ENCODE data around the gene TRPC6. TPM values are rescaled to one million over a fixed set of nuclear protein-coding genes. Genes with fewer than 3 reads are reported as not detected.

TRPC6 gene
- total and polyA plus RNA-seq, 2 of the 8 experiments (the other 6 are each of a cell fraction or from before 2014, with no cell fraction given), result 0.26 to 0.39 TPM

DNA sequence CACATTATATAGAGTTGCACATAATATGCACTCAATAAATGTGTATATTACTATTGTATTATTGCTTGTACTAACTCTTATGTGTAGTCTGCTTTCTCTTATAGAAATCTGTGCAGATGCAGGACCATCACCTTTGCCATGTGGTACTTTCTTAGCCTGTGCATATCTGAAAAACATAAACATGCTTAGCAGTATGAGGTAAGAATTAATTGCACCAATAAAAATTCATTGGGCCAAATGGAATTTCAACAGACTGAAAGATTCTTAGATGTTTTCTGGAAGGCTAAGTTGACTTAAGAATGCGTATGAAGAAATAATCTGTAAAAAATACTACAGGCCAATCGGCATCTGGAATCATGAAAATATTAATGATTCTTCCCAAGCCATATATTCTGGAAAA lies 55.3 kb downstream of the TRPC6 start:
- Histone ChIP-seq H3K9ac (replicated peaks in 1 of 4; ENCODE audit: extremely low read depth in 1 of 4, low read depth in 3 of 4, low read length in 3 of 4) (no peak overlapping the region), H3K4me3 (ENCODE audit: extremely low read depth in 1 of 4, insufficient read depth in 2 of 4, low read depth in 3 of 4, low read length in 4 of 4) (no peak overlapping the region), H3K14ac (ENCODE audit: insufficient read length) (no peak overlapping the region), H2AFZ (ENCODE audit: low read length) (no peak overlapping the region), H3K36me3 (ENCODE audit: control insufficient read depth in 2 of 4, insufficient read depth in 4 of 4, low read length in 3 of 4) (no peaks in the 10 kb centered on the region; a peak in 2 of 8 replicates), H3K56ac (replicated peaks; ENCODE audit: insufficient read length, low read depth, low read length) (no peak overlapping the region), H3K27me3 (replicated peaks in 1 of 4; ENCODE audit: control insufficient read depth in 3 of 4, extremely low read depth in 1 of 4, insufficient read depth in 3 of 4, low read length in 3 of 4) (no peaks in the 10 kb centered on the region), H3K4me2 (ENCODE audit: insufficient read depth in 1 of 2, low read depth in 2 of 2, low read length in 2 of 2) (no peak overlapping the region), H3K4me1 (replicated peaks in 1 of 4; ENCODE audit: control insufficient read depth in 3 of 4, insufficient read depth in 4 of 4, low read length in 3 of 4) (no peaks in the 10 kb centered on the region; a peak in 2 of 7 replicates), H2AK5ac (ENCODE audit: low read depth, low read length) (no peak overlapping the region), H3K79me1 (ENCODE audit: low read depth, low read length) (no peaks in the 10 kb centered on the region), H2BK15ac (ENCODE audit: low read length) (no peak overlapping the region), H3K27ac (ENCODE audit: low read depth, low read length) (no peak overlapping the region), H3K23ac (ENCODE audit: insufficient read length) (no peak overlapping the region), H3K9me3 (ENCODE audit: insufficient read depth in 2 of 2, low read depth in 1 of 2, low read length in 1 of 2) (no peaks in the 10 kb centered on the region; a peak in 1 of 4 replicates), H3K79me2 (ENCODE audit: control insufficient read depth in 1 of 2, insufficient read depth in 2 of 2, low read length in 2 of 2) (no peaks in the 10 kb centered on the region), H2BK120ac (replicated peaks; ENCODE audit: low read depth, low read length) (no peak overlapping the region), H3K18ac (ENCODE audit: extremely low read depth, low read length) (no peak overlapping the region), H4K20me1 (replicated peaks in 1 of 2; ENCODE audit: control insufficient read depth in 1 of 2, insufficient read depth in 2 of 2, low read length in 2 of 2) (no peaks in the 10 kb centered on the region), H2BK5ac (ENCODE audit: low read depth, low read length) (no peak overlapping the region), H4K91ac (replicated peaks; ENCODE audit: insufficient read length, low read length) (no peak overlapping the region), H2BK12ac (ENCODE audit: low read depth, low read length) (no peak overlapping the region), H3K23me2 (ENCODE audit: low read depth, low read length) (no peaks in the 10 kb centered on the region), H2BK20ac (ENCODE audit: low read length) (no peak overlapping the region), H4K5ac (ENCODE audit: insufficient read length, low read depth, low read length) (no peak overlapping the region), H3K4ac (replicated peaks; ENCODE audit: insufficient read length, low read depth, low read length) (no peak overlapping the region), H4K8ac (ENCODE audit: extremely low read depth, insufficient read depth, low read length) (no peak overlapping the region)
- POLR2A ChIA-PET (ENCODE audit: partially characterized antibody), result no interaction called here
- WGBS, 2 experiments (ENCODE audit: extremely low coverage in 1 of 2, insufficient coverage in 1 of 2, insufficient read length in 1 of 2, insufficient replicate concordance in 2 of 2, low coverage in 1 of 2, low lambda C conversion rate in 2 of 2, missing lambda C conversion rate in 1 of 2), result 93% methylated on average over 2 of the region's 2 CpGs; no CpG with 5 or more reads in 1 of the 2 experiments
- no peak for FAIRE-seq
- CTCF ChIA-PET (ENCODE audit: partially characterized antibody), result no interaction called here
- no peak for DNase-seq (ENCODE audit: low read depth in 1 of 2, low spot score in 2 of 2)
- TF ChIP-seq POLR2AphosphoS5 (IDR thresholded peaks at IDR 0.05; ENCODE audit: low read depth, low read length) (no peak), MAFK (IDR thresholded peaks at IDR 0.05; ENCODE audit: low read depth, low read length) (no peak), TAF7 (optimal IDR thresholded peaks at IDR 0.05; ENCODE audit: borderline replicate concordance, low read depth, low read length) (no peak), SP1 (IDR thresholded peaks at IDR 0.05; ENCODE audit: low read depth, low read length) (no peak)
